ENCODE measurements around the gene GABPB2. TPM values are rescaled to one million over a fixed set of nuclear protein-coding genes. Genes with fewer than 3 reads are reported as not detected.

GABPB2 gene
- total and polyA plus RNA-seq, 2 experiments from 2014 or later: 0.98 to 12.9 TPM

DNA sequence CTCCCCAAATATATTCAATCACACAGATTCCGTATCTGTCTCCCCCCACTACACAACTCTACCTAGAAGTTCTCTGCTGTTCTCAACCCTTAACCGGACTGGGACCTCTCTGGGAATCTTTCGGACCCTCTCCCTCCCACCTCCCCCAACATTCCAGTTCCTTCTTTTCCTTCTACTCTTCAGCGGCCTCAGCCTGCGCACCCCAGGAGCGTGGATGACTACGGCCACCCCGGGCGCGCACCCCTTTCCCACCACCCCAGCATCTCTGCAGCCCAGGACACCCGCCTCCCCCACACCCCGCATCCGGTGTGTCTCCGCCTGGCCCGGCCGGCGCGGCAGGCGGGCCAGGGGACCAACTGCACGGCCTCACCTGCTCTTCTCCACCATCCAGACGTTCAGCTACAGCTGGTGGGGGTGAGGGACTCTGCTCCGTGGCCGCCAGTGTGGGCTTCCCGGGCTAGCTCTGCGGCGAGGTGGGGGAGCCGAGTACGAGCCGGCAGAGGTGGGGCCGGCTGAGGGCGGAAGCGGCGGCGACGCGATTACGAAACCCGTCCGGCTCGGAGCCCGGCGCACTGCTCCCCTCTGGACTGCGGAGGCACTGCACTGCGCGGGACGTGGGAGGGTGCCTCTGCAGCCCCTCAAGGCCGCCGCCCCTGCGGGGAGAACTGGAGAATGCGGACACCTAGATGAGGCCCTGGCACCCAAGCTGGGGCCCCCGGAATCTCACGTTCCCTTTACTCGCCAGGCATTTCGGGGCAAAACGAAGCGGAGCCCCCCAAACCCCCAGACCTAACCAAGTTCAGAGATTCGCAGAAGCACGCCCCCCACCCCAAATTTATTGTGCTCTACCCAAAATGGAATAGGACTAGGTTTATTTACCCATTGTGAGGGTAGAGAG, 11.2 kb upstream of the GABPB2 start, which contains the start of gene CDC42SE1:
CDC42SE1 (minus strand) TSS at position 514 of the 898 bp plus-strand sequence. CDS start 3,892 bp downstream, outside the sequence.
- 2% methylated on average over 52 of the region's 58 CpGs for WGBS (ENCODE audit: low lambda C conversion rate, missing lambda C conversion rate)
- Histone ChIP-seq H3K27me3 (no peaks in the 10 kb centered on the region), H2AFZ (peak within 1 kb of the TSS; percentile 92), H3K4me3 (peak within 1 kb of the TSS; percentile 99), H4K20me1 (ENCODE audit: insufficient read depth, poor library complexity, severe bottlenecking) (peaks cover 19% of the 10 kb centered on the region), H3K27ac (peak within 1 kb of the TSS; percentile 100), H3K4me2 (peak within 1 kb of the TSS; percentile 96), H3K36me3 (replicated peaks; ENCODE audit: insufficient read depth, low read depth) (no peaks in the 10 kb centered on the region), H3K79me2 (peaks cover 95% of the 10 kb centered on the region), H3K9me2 (replicated peaks; ENCODE audit: insufficient read depth) (no peaks in the 10 kb centered on the region), H3K9me3 (ENCODE audit: low read depth) (no peaks in the 10 kb centered on the region), H3K4me1 (ENCODE audit: insufficient read depth) (peaks cover 37% of the 10 kb centered on the region)
- peak; percentile 95 for DNase-seq (ENCODE audit: low spot score)
- no peak for TF ChIP-seq EZH2phosphoT487 (IDR thresholded peaks at IDR 0.05; ENCODE audit: low read depth, severe bottlenecking, unreplicated experiment)
- TF ChIP-seq, protein P1, sequence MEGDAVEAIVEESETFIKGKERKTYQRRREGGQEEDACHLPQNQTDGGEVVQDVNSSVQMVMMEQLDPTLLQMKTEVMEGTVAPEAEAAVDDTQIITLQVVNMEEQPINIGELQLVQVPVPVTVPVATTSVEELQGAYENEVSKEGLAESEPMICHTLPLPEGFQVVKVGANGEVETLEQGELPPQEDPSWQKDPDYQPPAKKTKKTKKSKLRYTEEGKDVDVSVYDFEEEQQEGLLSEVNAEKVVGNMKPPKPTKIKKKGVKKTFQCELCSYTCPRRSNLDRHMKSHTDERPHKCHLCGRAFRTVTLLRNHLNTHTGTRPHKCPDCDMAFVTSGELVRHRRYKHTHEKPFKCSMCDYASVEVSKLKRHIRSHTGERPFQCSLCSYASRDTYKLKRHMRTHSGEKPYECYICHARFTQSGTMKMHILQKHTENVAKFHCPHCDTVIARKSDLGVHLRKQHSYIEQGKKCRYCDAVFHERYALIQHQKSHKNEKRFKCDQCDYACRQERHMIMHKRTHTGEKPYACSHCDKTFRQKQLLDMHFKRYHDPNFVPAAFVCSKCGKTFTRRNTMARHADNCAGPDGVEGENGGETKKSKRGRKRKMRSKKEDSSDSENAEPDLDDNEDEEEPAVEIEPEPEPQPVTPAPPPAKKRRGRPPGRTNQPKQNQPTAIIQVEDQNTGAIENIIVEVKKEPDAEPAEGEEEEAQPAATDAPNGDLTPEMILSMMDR (IDR thresholded peaks at IDR 0.05; ENCODE audit: poor library complexity): peak; percentile 68

DNA sequence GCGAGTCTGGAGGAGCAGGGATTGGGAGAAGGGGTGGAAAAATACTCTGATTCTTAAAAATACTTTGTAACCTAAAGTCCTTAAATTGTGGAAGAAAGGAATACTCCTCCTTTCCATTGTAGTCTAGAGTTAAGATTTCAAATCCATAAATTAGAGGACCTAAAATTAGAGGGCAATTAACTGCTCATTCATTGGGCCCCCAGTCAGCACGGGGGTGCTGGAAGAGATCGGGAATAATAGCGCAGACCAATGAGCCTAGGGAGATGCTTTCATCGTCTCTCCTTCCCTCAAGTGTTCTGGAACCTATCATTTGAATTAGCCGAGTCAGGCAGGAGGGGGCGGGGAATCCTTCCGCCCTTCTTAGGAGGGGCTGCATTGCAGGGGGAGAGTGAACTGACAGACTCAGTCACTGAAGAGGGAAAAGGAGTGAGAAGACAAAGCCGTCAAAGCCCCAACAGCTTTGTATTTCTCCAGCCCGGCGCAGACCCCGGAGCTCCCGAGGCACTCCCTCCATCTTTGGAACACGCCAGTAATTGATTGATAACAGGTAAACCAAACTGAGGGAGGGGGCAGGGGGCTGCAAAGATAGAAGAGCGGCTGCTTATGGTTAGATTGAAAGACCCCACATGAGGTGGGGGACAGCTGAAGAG, 10.4 kb upstream of the GABPB2 start, which contains the start of gene MLLT11:
MLLT11 (plus strand) TSS at position 391 of the 650 bp plus-strand sequence. CDS start 6,828 bp downstream, outside the sequence.
- TF ChIP-seq EZH2phosphoT487 (IDR thresholded peaks at IDR 0.05; ENCODE audit: low read depth, severe bottlenecking, unreplicated experiment) (no peak), EZH2 (IDR thresholded peaks at IDR 0.05; ENCODE audit: borderline replicate concordance) (no peak)
- TF ChIP-seq, protein P1 (IDR thresholded peaks at IDR 0.05; ENCODE audit: poor library complexity): no peak
- peak within 1 kb of the TSS; percentile 99 for H3K4me3 ChIP-seq
- H3K79me2 ChIP-seq: peaks cover 95% of the 10 kb centered on the region
- peak within 1 kb of the TSS; percentile 96 for H3K4me2 ChIP-seq
- H3K27ac ChIP-seq: peak within 1 kb of the TSS; percentile 100
- peaks cover 37% of the 10 kb centered on the region for H3K4me1 ChIP-seq (ENCODE audit: insufficient read depth)
- DNase-seq (ENCODE audit: low spot score): peak; percentile 83
- peaks cover 19% of the 10 kb centered on the region for H4K20me1 ChIP-seq (ENCODE audit: insufficient read depth, poor library complexity, severe bottlenecking)
- no peaks in the 10 kb centered on the region for H3K27me3 ChIP-seq
- no peaks in the 10 kb centered on the region for H3K9me3 ChIP-seq (ENCODE audit: low read depth)
- no peaks in the 10 kb centered on the region for H3K9me2 ChIP-seq (replicated peaks; ENCODE audit: insufficient read depth)
- 2% methylated on average over 15 of the region's 15 CpGs for WGBS (ENCODE audit: low lambda C conversion rate, missing lambda C conversion rate)
- peak within 1 kb of the TSS; percentile 92 for H2AFZ ChIP-seq
- no peaks in the 10 kb centered on the region for H3K36me3 ChIP-seq (replicated peaks; ENCODE audit: insufficient read depth, low read depth)

DNA sequence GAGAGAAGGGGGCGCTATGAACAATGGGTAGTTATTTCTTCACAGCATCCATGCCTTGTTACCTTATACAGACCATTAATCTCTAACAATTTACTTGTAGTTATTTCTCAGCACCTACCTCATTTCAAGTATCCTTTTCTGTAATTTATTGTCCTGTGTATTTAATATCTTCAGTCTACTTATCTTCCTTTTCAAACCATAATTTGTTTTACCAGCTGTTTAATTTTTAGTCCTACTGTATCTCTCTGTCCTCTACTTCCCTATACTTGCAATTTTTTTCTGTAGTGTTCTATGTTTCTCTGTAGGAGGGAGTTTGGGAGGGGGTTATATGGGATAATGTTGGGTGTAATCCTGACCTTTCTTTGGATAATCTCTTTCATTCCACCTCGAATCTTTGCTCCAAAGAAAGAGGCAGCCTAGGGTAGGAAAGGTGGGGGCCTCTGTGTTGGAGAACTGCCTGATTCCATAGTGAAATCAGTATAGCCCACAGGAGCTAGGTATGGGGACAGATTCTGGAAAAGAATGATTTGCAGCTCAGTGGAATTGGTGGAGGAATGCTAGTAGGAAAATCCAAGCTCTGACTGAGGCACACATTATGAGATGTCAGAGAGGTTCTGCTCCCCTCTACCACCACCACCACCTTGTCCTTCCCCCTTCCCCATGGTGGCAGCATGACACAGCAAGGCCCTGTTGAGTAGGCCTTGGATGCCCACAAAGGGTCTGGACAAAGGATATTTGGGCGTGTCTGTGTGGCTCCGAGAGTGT, 9.7 kb upstream of the GABPB2 start:
- Histone ChIP-seq H2AFZ (peak overlapping the region; percentile 35), H3K4me1 (ENCODE audit: insufficient read depth) (peaks cover 33% of the 10 kb centered on the region), H3K9me3 (ENCODE audit: low read depth) (no peaks in the 10 kb centered on the region), H3K27ac (peak overlapping the region; percentile 100), H3K36me3 (replicated peaks; ENCODE audit: insufficient read depth, low read depth) (no peaks in the 10 kb centered on the region), H3K27me3 (no peaks in the 10 kb centered on the region), H3K79me2 (peaks cover 95% of the 10 kb centered on the region), H3K9me2 (replicated peaks; ENCODE audit: insufficient read depth) (no peaks in the 10 kb centered on the region), H3K4me2 (peak overlapping the region; percentile 96), H4K20me1 (ENCODE audit: insufficient read depth, poor library complexity, severe bottlenecking) (peaks cover 19% of the 10 kb centered on the region), H3K4me3 (peak overlapping the region; percentile 99)
- no peak for TF ChIP-seq EZH2 (IDR thresholded peaks at IDR 0.05; ENCODE audit: borderline replicate concordance)
- TF ChIP-seq, protein P1 (IDR thresholded peaks at IDR 0.05; ENCODE audit: poor library complexity): no peak
- no peak for TF ChIP-seq EZH2phosphoT487 (IDR thresholded peaks at IDR 0.05; ENCODE audit: low read depth, severe bottlenecking, unreplicated experiment)
- 19% methylated on average over 4 of the region's 4 CpGs for WGBS (ENCODE audit: low lambda C conversion rate, missing lambda C conversion rate)
- no peak for DNase-seq (ENCODE audit: low spot score)

Measured in hepatocyte (in vitro differentiated cells).